Measurements from ENCODE around the gene RPP38. TPM values are rescaled to one million over a fixed set of nuclear protein-coding genes. Genes with fewer than 3 reads are reported as not detected.

RPP38 gene
- total and polyA plus RNA-seq, 10 of the 15 experiments (the other 5 are each of a cell fraction or from before 2014, with no cell fraction given): 13.0 to 40.9 (median 27.2) TPM

DNA sequence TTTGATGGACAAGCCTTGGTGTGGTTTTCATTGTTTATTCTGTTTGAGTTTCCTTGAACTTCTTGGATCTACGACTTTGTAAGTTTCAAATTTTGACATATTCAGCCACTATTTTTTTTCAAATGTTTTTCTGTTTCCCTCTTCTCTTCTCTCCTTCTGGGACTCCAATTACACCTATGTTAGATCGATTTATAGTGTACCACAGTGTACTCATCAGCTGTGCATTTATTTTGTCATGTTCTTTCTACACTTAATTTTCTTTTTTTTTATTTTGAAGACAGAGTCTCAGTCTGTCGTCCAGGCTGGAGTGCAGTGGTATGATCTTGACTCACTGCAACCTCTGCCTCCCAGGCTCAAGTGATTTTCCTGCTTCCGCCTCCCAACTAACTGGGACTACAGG is 37.2 kb upstream of the RPP38 start:
- H3K4me3 ChIP-seq: no peak overlapping the region
- H3K4me2 ChIP-seq (ENCODE audit: control insufficient read depth, insufficient read depth): no peak overlapping the region
- intact Hi-C loops (cut with micrococcal nuclease; ENCODE audit: unreplicated experiment): no loop called here
- H3K79me2 ChIP-seq (ENCODE audit: control insufficient read depth, insufficient read depth, low read length): no peaks in the 10 kb centered on the region
- H4K20me1 ChIP-seq (ENCODE audit: control insufficient read depth, insufficient read depth): no peaks in the 10 kb centered on the region
- no peak overlapping the region for H3K27ac ChIP-seq (ENCODE audit: control insufficient read depth, insufficient read depth)
- WGBS (ENCODE audit: insufficient coverage, insufficient replicate concordance, low lambda C conversion rate, missing lambda C conversion rate): 14% methylated on average over 4 of the region's 4 CpGs
- peaks cover 2% of the 10 kb centered on the region; the same call in 2 of the 3 replicates for H3K9me3 ChIP-seq (replicated peaks; ENCODE audit: control insufficient read depth, insufficient read depth, low read length)
- POLR2A ChIA-PET: no interaction called here
- RAD21 ChIA-PET (ENCODE audit: unreplicated experiment): no interaction called here
- H3K27me3 ChIP-seq (replicated peaks in 1 of 2; ENCODE audit: control insufficient read depth in 2 of 2, insufficient read depth in 2 of 2, low read length in 1 of 2): no peaks in the 10 kb centered on the region; a peak in 1 of 4 replicates
- no peak overlapping the region for H2AFZ ChIP-seq (ENCODE audit: control insufficient read depth, low read depth, low read length)
- DNase-seq (ENCODE audit: low read depth, low spot score) (no peak), FAIRE-seq (no peak), ATAC-seq (no peak)
- no peak for TF ChIP-seq TCF12 (IDR thresholded peaks at IDR 0.05; ENCODE audit: low read depth, low read length)
- in situ Hi-C loops (cut with MboI): no loop called here
- no peaks in the 10 kb centered on the region for H3K36me3 ChIP-seq (ENCODE audit: control insufficient read depth in 2 of 2, insufficient read depth in 2 of 2, low read length in 1 of 2)
- no peaks in the 10 kb centered on the region for H3K4me1 ChIP-seq (ENCODE audit: control insufficient read depth, insufficient read depth, low read length)
- no TSS peak for BruUV-seq (replicated peaks)
- SMC1A ChIA-PET (ENCODE audit: uncharacterized antibody, unreplicated experiment): no interaction called here
- H3K9ac ChIP-seq (ENCODE audit: control insufficient read depth, insufficient read depth, low read length): no peak overlapping the region
- CTCF ChIA-PET: no interaction called here

DNA sequence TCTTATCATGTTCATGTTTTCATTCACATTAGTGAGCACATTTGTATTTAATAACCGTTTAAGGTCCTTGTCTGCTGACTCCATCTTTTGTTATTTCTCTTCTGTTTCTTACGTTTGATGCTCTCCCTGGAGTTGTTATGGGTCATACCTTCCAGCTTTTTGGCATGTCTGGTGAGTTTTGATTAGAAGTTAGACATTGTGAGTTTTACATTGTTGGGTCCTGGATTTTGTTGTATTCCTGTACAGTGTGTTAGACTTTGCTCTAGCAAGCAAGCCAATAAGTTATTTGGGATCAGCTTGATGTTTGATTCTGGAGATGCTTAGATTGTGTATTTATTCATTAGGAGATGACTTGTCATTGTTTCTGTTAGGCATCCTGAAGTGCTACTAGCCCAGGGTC is 36.5 kb upstream of the RPP38 start:
- Histone ChIP-seq H3K9me3 (replicated peaks; ENCODE audit: control insufficient read depth, insufficient read depth, low read length) (peaks cover 2% of the 10 kb centered on the region; the same call in 2 of the 3 replicates), H3K36me3 (ENCODE audit: control insufficient read depth in 2 of 2, insufficient read depth in 2 of 2, low read length in 1 of 2) (no peaks in the 10 kb centered on the region), H4K20me1 (ENCODE audit: control insufficient read depth, insufficient read depth) (no peaks in the 10 kb centered on the region), H3K27ac (ENCODE audit: control insufficient read depth, insufficient read depth) (no peak overlapping the region), H3K9ac (ENCODE audit: control insufficient read depth, insufficient read depth, low read length) (no peak overlapping the region), H3K79me2 (ENCODE audit: control insufficient read depth, insufficient read depth, low read length) (no peaks in the 10 kb centered on the region), H3K4me3 (no peak overlapping the region), H3K27me3 (replicated peaks in 1 of 2; ENCODE audit: control insufficient read depth in 2 of 2, insufficient read depth in 2 of 2, low read length in 1 of 2) (no peaks in the 10 kb centered on the region; a peak in 1 of 4 replicates), H2AFZ (ENCODE audit: control insufficient read depth, low read depth, low read length) (no peak overlapping the region), H3K4me1 (ENCODE audit: control insufficient read depth, insufficient read depth, low read length) (no peaks in the 10 kb centered on the region), H3K4me2 (ENCODE audit: control insufficient read depth, insufficient read depth) (no peak overlapping the region)
- TF ChIP-seq HDAC6 (IDR thresholded peaks at IDR 0.05; ENCODE audit: unreplicated experiment) (no peak), TBL1XR1 (IDR thresholded peaks at IDR 0.05; ENCODE audit: low read depth, low read length) (no peak), RAD21 (IDR thresholded peaks at IDR 0.05; ENCODE audit: insufficient read depth, low read depth, low read length) (no peak), ZNF24 (IDR thresholded peaks at IDR 0.05) (no peak), ZNF207 (IDR thresholded peaks at IDR 0.05; ENCODE audit: borderline replicate concordance) (no peak)
- TF ChIP-seq, protein P1, sequence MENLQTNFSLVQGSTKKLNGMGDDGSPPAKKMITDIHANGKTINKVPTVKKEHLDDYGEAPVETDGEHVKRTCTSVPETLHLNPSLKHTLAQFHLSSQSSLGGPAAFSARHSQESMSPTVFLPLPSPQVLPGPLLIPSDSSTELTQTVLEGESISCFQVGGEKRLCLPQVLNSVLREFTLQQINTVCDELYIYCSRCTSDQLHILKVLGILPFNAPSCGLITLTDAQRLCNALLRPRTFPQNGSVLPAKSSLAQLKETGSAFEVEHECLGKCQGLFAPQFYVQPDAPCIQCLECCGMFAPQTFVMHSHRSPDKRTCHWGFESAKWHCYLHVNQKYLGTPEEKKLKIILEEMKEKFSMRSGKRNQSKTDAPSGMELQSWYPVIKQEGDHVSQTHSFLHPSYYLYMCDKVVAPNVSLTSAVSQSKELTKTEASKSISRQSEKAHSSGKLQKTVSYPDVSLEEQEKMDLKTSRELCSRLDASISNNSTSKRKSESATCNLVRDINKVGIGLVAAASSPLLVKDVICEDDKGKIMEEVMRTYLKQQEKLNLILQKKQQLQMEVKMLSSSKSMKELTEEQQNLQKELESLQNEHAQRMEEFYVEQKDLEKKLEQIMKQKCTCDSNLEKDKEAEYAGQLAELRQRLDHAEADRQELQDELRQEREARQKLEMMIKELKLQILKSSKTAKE (IDR thresholded peaks at IDR 0.05; ENCODE audit: low read depth, poor library complexity, severe bottlenecking): no peak
- ChIA-PET RAD21 (ENCODE audit: unreplicated experiment) (no interaction called here), POLR2A (no interaction called here), SMC1A (ENCODE audit: uncharacterized antibody, unreplicated experiment) (no interaction called here), CTCF (no interaction called here)
- intact Hi-C loops (cut with micrococcal nuclease; ENCODE audit: unreplicated experiment) (no loop called here), in situ Hi-C loops (cut with MboI) (no loop called here)
- no TSS peak for BruUV-seq (replicated peaks)
- 2% methylated on average over 2 of the region's 2 CpGs for WGBS (ENCODE audit: insufficient coverage, insufficient replicate concordance, low lambda C conversion rate, missing lambda C conversion rate)
- DNase-seq (ENCODE audit: low read depth, low spot score): no peak
- no peak for ATAC-seq
- FAIRE-seq: no peak
